GM18858 (cell line): ENCODE data around the gene AFAP1L2.
"Not testable (repeated sequence)": the region's sequence is repeated elsewhere in the genome, so short reads cannot be mapped to it uniquely, and the experiment has no call there.

Experiments used
- ATAC-seq: cut with Tn5 transposase; IDR thresholded peaks from one replicate; pipeline ENCODE4 v1.9.1; 2021; ENCODE audit not compliant: unreplicated experiment

Gene AFAP1L2

DNA sequence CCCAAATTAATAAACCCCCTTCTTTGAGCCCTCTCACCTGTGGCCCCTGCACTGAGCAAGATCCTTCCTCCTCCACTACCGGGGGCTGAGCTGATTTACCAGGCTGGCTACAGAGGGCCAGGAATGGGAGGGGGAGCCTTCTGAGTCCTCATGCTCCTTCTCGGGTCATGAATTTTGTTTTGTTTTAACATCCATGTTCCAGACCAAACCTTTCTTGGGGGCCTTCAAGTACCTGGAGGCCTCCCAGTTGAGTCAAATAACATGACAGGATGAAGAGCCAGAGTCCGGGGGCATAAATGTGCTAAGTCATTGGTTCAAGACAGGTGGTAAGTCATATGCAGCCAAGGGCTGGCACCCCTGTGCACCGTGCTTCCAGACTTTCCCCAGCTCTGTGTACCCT lies 39.6 kb downstream of the AFAP1L2 start:
- no peak for ATAC-seq

DNA sequence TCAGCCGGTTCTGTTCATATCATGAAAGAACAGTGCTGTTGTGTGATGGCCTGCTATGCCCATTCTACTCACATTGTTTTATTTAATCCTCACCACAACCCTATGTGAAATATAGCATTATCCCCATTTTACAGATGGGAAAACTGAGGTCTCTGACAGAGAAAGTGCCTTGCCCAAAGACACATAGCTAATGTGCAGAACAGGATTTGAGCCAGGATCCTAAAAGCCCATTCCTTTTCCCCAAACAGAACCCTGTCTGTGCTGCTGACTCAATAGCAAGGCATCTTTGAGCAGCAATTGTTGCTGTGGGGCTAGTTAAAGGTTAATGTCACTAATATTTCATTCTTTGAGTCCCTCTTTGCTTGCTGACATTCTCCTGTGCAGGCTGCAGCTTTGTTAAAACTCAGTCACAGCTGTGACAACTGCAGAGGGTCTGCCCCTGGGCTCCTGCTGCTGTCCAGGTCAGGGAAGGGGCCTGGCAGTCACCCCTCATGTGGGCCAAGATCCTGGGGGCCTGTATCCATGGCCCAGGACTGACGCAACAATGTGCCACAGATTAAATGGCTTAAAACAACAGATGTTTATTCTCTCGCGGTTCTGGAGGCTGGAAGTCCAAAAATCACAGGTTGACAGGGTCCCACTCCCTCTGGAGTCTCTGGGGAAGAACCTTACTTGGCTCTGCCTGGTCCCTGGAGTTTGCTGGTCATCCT lies 40.4 kb downstream of the AFAP1L2 start:
- no peak for ATAC-seq

DNA sequence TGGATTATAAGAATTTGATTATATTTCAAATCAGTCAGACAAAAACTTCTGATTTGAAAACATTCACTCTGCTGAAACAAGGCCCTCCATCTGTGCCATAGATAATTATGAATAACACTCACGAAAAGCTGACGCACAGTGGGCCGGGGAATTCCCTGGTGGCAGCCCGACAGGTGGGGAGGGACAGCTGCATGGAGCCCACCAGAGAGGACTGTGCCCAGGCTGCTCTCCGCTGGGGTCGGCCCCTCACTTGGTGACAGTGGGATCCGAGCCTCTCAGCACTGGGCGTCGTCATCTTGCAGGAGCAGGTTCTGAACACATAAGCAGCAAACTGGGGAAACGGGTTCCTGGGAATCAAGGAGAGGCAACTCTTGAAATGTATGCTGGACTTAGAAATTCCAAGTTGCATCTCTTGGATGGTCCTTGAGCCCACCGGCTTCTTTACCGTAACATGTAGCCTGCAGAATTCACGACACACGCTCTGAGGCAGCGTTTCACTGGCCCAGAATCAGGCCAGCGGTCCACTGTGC lies 41.4 kb downstream of the AFAP1L2 start:
- ATAC-seq, result no peak

DNA sequence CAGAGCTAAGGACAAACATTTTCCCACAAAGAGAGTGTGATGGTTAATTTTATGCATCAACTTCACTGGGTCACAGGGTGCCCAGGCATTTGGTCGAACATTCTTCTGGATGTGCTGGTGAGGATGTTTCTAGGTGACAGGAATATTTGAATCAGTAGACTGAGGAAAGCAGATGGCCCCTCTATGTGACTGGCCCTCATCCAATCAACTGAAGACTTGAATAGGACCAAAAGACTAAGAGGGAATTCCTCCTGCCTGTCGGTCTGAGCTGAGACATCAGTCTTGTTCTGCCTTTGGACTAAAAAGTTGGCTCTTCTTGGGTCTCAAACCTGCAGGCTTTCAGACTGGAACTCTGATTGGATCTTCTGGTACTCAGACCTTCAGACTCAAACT lies 44.4 kb downstream of the AFAP1L2 start:
- ATAC-seq, result no peak

DNA sequence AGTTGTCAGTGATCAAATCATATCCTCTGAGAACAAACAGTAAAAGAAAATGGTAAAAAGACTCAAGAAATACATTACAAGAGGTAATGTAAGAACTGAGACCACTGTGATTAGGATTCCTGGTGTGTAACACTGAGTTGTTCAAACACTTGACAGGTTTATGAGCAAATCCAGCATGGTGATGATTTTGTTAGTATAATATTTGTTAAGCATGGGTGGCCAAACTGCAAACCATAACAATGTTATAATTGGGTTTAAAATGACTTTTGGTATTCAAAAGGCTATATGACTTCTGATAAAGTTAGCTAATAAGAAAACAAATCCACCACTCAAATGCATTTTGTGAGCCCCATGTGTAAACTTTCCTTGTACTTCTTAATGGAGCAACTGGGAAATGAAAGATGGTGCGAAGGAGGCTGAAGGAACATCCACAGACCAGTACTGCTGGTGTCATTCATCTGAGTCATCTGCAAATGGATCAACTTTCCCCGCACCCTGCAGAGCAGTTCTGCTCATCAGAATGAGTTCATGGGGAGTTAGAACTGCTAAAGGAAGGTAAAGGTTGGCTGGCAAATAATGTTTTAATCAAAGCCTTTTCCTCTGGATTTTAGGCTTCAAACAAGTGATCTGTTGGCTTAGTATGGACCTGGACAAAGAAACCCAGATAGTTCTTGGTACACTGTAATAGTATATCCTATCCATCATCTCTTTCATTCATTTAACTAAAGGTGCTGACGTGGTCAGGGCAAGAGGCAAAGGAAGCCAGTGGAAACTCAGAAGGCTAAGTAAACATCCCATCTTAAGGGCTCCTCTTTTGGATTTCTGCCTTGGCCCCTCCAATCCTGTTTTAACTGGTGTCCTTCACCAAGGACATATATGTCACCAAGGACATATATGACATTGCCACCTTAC lies 45.0 kb downstream of the AFAP1L2 start:
- no peak for ATAC-seq

DNA sequence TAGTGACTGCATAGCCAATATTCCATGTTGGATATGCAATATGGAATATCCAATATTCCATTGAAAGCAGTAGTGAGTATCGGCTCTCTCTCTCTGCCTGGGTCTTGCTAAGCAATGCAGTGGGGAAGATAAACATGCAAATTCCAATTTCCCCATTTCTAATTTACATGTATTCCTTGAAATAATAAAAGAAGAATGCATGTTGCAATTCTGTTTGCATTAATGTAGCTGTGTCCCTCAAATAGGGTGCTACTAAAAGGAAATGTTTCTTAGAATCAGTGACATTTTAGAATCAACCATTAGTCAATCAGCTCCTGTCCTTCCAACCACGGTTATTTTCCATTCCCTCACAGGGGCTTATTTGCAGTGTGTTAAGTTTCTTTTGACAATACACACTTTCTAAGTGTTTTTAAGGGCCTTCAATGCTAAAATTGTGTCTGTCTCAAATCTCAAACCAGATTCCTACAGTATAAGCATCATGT lies 46.7 kb downstream of the AFAP1L2 start:
- no peak for ATAC-seq

DNA sequence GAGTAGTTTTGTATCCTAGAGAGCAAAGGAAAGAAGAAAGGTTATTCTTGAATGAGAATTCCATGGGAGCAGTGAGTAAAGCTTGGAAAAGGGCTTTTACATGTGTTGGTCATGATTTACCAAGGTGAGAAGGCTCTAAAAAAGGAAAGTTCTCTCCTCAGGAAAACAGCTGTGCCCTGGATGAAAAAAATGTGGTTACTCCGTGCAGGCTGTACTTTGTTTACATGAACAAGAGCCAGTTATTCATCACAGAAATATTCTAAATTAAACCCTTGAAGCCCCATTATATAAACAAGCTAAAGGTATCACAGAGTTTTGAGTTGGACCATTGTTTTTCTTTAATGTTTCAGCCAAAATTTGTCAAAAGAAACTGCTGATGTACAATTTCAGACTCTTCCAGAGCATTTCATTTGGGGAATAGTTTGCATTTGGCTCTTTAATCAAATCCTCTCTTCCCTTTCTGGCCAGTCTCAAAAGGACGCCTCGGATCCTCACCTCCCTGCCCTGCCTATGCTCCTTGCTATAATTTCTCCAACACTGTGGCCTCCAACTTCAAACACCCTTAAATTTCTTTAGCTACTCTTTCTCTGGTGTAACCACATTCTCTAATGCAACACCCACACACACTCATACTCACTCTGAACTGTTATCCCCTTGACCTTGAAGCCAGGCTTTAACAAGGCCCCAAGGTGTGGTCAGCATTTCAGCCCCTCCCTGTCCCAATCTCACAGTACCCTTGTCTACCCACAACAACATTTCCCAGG lies 47.4 kb downstream of the AFAP1L2 start:
- ATAC-seq, result no peak

DNA sequence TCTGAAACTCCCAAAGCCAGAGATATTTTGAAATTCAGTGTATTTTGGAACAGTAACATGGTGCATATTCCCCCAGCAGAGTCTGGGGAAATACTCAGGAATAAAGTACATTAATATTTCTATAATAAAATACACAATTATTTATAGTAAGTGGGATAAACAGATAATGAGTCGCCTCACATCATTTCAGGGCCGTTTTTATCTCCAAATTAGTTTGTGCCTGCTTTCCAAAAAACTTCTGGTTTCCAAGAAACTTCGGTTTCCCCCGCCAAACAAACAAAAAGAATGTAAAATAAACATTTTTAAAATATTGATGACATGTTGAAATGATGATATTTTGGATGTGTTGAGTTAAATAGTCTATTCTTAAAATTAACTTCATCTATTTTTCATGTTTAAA lies 48.2 kb downstream of the AFAP1L2 start:
- ATAC-seq, result no peak

DNA sequence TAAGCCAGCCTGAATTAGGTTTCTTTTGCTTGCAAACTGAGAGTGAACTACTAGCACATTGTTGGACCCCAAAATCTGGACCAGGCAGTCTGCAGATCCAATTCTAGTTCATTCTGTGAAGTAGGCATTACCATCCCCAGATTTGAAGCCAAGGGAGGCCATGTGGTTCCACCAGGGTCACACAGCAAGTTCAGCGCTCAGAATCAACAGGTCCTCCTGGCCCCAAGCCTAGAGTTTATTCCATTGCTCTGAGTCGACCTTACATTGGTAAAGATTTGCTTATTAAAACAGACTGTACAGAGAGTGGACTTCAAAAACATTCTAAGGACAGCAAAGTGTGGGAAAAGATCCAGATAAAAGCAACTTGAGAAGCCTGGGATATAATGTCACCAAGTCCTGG lies 50.9 kb downstream of the AFAP1L2 start:
- ATAC-seq, result no peak

DNA sequence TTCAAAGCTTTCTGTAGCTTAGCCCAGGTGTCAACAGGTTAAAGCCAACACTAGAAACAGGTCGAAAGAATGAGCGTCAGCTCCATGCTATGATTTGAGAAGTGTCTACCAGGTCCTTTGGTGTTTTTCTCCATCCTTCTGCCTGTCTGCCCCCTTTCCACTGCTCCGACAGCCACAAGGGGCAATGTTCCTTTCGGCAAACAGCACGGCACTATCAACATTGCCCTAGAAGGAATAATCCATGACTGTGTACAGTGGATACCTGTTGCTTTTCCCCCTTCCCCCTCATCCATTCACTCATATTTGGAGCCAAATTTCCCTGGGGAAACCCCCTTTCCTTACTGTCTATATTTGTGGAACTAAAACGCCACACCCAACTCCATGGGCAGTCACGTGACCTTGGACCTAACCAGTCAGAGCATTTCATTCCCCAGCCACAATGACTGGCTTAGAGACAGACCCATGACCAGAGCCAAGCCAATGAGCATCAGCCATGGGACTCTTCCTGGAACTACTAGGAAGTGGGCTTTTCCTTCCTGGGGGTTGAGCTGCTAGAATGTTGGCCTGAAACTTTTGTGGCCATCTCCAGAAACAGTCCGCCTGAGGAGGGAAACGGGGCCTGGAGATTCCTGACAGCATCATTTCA lies 51.5 kb downstream of the AFAP1L2 start:
- ATAC-seq, result no peak

DNA sequence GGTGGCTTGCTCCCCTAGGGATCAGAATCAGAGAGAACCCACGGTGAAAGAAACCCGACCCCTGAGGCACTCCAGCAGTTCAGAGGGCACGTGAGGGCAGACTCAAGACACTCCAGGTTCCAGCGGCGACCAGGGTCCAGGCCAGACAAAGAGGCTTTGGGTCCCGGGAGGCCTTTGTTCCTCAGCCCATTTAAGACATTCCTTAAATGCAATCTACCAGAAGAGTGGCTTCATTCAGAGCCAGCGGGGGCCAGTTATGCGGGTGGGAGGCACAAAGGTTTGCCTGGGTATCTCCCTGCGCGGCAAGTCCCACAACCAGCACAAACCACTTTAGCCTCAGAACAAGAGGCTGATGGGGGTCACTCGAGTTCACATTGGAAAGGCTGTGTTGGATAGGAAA lies 53.6 kb downstream of the AFAP1L2 start:
- no peak for ATAC-seq

DNA sequence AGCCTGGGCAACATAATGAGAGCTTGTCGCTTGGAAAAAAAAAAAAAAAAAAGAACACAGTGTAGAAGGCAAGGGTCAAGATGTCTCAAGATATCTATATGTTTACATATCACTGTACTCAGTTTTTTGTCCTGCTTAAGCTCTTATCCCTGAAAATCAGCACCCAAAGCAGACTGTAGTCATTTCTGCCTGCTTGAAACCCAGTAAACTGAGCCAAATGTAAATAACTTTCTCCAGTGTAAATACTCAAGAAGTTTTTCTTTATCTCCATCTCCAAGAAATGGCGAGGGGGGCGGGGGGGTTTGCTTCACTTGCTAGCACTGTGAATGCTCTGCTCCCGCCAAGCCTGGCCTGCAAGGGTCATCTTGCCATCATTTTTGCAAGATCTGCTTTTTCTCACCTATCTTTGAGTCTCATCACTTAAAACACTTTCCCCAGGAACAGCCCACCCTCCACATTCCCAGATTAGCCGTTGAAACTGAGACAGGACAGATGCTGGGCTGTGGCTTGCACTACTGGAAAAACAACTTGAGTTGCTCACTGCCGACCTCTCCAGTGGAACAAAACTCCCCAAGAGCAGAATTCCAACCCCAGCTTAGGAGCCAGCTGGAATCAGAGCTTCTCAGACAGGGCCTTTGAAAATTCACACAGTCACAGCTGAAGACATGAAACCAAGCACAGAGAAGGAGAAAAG lies 54.6 kb downstream of the AFAP1L2 start:
- no peak for ATAC-seq

DNA sequence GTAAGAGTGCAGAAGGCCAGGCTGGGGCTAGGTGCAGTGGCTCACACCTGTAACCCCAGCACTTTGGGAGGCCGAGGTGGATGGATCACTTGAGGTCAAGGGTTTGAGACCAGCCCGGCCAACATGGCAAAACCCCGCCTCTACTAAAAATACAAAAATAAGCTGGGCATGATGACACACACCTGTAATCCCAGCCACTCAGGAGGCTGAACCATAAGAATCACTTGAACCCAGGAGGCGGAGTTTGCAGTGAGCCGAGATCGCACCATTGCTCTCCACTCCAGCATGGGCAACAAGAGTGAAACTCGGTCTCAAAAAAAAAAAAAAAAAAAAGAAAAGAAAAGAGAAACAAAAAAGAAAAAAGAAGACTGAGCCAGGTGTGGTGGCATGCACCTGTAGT lies 55.2 kb downstream of the AFAP1L2 start:
- not testable (repeated sequence) for ATAC-seq

DNA sequence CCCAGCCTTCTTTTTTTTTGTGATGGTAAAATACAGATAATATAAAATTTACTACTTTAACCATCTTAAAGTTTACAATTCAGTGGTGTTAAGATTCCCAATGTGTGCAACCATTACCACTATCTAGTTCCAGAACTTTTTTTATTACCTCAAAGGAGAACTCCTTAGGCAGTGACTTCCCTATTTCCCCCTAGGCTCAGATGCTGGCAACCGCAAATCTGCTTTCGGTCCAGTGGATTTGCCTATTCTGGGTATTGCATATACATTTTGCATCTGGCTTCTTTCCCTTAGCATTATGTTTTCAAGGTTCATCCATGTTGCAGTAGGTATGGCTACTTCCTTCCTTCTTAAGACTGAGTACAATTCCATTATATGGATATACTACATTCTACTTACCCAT lies 56.5 kb downstream of the AFAP1L2 start:
- ATAC-seq, result no peak

DNA sequence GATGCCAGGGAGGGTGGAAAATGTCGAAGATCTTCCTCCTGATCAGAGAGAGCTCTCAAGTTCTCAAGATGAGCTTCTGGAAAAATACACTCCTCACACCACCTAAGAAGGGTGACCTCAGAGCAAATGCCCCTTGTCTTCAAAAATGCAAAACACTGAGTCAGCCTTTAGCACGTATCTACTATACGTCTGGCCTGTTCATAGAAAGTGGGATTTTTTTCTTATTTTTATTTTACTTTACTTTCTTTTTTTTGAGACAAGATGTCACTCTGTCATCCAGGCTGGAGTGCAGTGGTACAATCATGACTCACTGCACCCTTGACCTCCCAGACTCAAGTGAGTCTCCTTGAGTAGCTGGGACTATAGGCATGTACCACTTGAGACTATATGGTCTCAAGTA lies 57.1 kb downstream of the AFAP1L2 start:
- ATAC-seq, result no peak

DNA sequence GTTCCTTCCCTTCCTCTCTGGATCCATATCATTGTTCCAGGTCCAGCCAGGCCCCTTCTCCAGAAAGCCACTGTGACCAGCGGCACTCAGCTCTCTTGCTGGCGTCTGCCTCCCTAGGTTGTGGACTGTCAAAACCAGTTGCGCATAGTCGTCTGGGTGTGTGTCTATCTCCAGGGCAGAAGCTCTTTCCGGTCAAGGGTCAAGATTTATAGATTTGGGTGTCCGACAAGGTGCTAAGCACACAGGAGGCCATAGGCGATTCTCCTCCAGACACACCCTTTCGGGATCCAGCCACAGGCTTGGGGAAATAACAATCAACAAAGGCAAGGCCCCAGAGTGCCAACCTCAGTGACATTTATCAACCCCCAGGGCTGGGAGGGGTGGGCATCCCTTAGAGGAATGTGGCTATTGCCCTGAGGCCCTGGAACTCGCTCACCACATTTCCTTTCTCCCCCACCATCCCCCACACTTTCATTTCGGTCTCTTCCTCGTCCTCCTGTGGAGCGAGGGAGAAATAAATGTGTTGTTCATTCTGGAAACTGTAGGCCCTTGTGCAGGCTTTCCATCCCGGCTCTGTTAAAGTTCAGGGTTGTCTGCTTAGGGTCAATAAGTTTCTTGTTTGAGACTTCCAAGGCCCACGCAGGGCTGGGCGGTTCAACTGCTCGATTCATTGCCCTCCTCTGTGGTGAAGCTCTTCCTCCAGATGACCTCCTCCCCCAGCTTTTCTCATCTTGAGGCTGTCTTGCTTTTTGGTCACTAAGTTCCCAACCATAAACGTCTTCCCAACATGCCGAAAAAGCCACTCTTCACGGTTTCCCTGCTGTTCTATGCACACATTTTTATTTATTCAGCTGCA lies 57.9 kb downstream of the AFAP1L2 start:
- no peak for ATAC-seq

DNA sequence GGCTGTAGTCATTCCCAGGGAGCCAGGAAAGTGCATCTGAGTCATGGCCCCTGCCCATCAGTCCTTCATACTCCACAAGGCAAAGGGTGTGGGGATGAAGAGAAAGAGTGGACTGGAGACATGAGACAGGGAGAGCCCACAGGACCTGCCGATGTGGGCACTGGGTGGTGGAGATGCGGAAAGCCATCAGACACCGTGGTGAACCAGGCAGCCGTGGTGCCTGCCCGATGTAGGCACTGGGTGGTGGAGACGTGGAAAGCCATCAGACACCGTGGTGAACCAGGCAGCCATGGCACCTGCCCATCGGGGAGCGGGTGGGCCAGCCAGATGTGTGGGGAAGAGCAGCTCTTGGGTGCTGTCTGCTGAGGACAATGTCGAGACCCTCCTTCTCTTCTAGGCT lies 58.6 kb downstream of the AFAP1L2 start:
- ATAC-seq, result no peak

DNA sequence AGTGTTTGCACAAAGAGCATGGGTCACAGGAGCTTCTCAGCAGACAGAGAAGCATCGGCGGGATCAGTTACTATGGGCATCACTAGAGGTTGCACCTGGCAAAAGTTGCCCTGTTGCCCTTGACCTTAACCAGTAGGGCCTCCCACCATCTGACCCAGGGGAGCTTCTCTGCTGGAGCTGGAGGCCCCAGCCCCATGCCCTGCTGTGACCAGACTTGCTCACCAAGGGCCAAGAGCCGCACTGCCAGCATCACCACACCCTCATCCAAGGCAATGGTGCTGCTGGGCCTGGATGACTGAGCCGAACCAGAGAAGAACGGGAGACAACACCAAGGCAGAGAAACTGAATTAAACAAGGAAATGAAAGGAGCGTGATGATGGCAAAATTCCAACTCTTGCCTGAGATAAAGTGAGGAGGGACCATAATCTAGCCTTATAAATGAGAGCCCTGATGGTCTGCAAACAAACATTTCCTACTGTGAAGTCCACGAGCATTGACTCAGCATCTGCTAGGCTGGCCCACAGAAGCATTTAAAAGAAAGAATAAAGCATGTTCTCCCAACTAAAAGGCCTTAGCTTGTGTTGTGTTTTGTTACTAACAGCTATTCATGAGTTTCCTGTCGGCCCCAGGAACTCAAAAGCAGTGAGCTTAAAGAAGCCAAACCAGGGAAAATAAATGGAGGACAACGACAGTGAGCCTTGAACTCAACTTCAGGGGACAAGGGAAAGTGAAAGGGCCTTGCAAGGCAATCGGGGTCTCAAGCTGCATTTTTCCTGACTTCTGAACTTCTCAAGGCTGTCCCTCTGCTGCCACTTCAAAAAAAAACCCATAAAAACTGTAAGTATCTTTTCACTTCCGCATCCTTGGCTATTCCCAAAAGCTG lies 60.4 kb downstream of the AFAP1L2 start:
- ATAC-seq, result no peak
